ENCODE data around the gene NTN3. TPM values are rescaled to one million over a fixed set of nuclear protein-coding genes. Genes with fewer than 3 reads are reported as not detected.
"Not testable (repeated sequence)": the region's sequence is repeated elsewhere in the genome, so short reads cannot be mapped to it uniquely, and the experiment has no call there.

The NTN3 gene
- polyA plus RNA-seq (ENCODE audit: insufficient read length): 2.3 TPM
- long read RNA-seq, donor 1, partial matches to known transcripts: 0 of 1 reads
- long read RNA-seq, donor 1, other reads (novel, unspliced or antisense): 0 of 1 reads
- long read RNA-seq, donor 2: 0 reads
- long read RNA-seq, donor 3: 0 reads
- long read RNA-seq, donor 4: 0 reads
- long read RNA-seq, donor 5: 0 reads
- long read RNA-seq, donor 6: 0 reads
- long read RNA-seq, donor 7: 0 reads
- long read RNA-seq, donor 8, partial matches to known transcripts: 0 of 3 reads
- long read RNA-seq, donor 8, other reads (novel, unspliced or antisense): 0 of 3 reads

DNA sequence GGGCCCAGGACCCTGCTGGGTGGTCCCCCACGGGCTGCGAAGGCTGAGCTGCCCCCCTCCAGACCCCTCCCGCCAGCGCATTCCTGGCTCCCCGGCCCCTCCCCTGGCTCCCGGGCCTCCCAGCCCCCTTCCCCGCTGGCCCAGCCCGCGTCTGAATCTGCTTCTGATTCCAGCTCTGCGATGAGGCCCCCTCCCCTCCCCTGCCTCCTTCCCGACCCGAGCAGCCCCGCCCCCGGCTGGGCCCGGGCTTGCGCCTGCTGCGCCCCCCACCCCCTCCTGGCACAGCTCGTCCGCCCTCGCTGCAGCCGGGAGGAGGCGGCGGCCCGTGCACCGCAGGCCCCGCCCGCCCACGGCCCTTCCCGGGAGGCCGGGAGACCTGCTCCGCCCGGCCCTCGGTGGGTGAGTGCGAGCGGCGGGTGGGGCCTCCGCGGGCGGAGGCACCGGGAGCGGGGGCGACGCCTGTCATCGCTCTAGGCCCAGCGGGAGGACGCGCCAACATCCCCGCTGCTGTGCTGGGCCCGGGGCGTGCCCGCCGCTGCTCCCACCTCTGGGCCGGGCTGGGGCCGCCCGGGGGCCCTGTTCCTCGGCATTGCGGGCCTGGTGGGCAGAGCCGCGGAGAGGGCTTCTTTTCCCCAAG lies at the start of gene NTN3:
Gene NTN3 (plus strand): TSS at position 282 of the 637 bp plus-strand sequence. CDS start 405 bp downstream, outside the sequence.
- DNase-seq: no peak

DNA sequence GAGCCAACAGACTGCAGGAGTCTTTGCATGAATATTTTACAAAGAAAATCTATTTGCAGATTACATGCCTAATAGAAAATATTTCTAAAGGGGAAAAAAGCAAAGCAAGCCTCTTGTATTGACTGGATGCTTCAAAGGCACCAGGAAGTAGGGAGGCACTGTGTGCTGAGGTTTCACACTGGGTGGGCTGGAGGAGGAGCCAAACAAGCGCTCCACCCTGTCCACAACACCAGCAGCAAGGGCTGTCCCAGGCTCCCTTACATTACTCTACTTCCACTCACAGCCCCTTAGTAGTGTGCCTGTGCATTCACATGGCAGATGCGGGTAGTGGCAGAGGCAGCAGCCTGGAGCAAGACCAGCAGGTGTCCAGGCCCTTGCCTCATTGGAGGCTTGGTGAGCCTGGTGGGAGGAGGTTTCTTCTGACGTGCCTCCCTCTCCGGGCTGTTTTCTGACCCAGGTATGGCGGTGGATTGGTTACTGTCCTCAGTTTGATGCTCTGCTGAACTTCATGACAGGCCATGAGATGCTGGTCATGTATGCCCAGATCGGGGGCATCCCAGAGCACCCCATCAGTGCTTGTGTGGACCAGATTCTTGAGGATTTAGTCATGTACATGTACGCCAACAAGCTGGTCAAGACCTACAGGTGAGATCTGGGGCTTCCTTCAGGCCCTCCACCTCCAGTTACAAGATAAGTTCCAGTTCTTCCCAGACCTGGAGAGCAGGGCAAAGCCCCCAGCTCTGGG lies 48.8 kb upstream of the NTN3 start:
- DNase-seq: no peak

DNA sequence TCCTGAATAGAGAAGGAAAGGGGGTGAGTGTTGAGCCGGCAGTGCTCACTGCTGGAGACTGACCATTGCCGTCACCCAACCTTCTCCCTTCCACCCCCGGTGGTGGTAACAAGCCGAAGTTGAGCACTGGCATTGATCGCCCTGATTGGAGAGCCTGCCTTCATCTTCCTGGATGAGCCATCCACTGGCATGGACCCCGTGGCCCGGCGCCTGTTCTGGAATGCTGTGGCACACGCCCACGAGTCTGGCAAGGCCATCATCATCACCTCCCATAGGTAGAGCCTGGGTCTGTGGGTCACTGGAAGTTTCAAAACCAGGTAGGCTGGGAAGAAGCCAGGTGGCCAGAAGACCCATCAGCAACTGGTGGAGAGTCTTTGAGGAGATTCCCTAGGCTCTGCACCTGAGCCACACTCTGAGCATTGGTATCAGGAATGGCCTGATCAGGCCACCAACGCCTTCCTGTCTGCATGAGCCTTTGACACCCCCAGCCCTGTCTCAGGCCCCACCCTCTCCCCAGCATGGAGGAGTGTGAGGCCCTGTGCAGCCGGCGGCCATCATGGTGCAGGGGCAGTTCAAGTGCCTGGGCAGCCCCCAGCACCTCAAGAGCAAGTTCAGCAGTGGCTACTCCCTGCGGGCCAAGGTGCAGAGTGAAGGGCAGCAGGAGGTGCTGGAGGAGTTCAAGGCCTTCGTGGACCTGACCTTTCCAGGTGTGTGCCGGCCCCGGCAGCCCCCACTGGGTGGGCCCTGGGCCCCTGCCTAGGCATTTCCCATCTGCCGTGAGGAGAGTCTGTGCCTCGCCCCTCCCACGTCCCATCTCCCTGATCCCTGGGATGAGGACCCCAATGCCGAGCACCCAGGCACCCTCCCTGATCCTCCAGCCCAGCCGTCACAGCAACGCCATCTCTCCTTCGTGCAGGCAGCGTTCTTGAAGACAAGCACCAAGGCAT lies 46.8 kb upstream of the NTN3 start:
- DNase-seq: no peak

DNA sequence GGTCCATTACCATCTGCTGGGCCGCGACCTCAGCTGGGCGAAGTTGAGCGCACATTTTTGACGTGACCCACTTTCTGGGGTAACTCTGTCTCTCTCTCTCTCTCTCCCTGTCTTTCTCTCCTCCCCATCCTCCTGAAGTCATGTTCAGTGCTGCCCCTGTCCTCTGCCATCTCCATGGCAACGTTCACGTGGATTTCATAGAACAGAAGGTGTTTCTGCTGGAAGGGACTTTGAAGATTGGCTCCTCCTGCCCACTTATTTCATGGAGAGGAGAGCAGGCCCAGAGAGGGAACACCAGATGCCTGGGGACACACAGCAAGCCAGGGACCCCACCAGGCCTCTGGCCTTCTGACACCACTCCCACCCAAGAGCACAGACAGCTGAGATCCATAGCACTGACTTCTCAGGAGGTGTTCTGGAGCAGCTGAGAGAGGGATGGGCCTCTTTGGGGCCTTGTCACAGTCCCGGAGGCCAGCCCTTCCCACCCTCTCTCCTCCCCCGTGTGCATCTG lies 46.0 kb upstream of the NTN3 start:
- no peak for DNase-seq

DNA sequence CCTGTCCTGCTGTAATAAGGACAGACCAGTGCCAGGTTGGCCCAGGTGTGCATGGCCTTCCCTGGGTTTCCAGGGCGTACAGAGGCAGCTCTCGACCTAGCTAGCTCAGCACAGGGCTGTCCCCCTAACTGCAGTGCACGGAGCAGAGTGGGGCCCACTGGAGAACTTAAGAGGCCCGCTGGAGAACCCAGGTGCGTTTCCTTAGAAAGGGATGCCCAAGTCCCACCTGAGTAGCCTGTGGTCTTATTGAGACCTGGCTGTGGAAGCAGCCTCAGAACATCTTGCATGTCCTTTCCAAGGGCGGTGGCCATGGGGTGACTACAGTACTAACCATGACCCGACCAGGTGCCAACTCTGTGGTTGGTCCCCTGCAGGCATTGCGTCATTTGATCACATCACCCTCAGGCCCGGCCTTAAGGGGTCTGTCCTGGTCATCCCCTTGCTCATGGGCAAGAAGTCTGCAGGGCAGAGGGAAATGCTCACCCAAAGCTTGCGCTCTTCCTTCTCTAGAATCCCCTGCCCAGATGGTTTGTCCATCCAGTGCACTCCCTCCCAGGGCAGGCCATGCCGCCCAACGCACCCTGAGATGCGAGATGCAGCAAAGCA lies 45.2 kb upstream of the NTN3 start:
- no peak for DNase-seq

DNA sequence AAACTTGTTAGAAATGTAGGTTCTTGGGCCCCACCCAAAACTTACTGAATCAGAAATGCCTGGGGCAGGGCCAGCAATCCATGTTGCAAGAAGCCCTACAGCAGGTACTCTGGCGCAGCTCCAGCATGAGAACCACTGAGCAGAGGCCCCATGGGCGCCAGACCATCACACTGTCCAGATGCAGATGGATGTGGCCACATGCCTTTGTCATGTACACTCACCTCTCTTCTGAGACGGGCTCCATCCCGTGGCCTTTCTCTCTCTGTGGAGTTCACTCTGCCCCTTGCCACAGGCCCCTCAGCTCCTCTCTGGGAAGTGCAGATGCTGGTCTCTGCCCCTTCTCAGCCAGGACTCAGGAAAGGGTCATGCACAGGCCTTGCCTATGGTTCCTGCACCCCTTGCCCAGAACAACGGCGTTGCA lies 44.1 kb upstream of the NTN3 start:
- no peak for DNase-seq

DNA sequence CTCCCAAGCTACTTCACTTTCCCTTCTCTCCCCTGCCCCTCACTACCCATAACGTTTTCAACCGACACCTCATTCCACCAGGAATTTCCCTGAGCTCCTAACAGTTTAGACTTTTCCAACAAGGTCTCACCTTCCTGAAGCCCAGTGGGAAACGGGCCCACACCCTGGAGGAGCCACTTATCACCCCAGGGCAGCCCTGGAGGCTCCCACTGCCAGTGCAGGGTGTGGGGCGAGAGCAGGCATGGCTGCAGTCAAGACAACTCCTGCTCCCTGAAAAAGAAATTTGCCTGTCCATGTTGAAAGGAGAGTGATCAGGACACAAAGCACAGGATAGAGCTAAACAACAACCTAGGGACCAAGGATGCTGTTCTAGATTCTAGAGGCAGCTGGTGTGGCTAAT lies 43.6 kb upstream of the NTN3 start:
- DNase-seq: no peak

DNA sequence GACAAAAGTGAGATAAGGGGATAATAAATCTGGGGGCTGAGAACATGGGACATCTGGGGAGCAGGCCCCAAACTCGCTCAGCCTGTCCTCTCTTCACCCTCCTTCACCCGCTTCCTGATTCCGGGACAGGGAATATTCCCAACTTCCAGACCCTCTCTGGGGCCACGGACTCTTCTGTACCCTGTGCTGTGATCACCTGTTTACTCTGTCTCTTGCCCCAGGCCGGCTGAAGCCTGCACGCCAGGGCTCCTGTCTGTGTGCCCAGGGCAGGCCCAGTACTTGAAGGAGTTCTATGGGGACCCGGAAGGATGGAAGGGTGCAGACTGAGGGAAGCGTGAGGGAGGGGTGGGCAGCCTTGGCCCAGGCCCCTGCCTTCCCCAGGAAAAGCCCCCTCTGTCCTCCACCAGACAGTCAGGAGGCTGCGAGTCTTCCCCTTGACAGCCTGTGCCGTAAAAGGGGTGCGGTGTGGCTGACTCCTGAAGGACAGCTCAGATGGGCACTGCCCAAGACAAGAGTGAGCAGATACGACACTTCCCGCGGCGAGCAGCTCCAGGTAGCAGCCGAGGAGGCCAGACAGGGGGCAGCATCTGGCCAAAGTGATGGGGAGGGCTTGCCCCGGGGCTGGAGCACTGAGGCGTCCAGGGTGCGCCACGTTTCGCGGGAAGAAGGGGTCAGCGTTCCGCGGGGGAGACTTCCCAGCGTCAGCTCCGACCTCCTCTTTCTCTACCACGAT lies 42.9 kb upstream of the NTN3 start:
- peak; percentile 35 for DNase-seq

DNA sequence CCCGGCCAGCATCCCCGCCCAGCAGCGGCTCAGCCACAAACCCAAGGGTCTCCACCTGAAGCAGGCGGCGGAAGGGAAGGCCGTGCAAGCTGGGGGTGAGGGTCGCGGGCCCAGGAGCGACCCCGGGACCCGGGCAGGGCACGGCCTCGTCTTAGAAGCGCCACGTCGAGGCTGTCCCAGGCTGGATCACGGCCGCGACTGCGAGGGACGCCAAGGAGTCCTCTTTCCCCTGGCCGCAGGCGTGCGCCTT lies 42.4 kb upstream of the NTN3 start:
- no peak for DNase-seq

DNA sequence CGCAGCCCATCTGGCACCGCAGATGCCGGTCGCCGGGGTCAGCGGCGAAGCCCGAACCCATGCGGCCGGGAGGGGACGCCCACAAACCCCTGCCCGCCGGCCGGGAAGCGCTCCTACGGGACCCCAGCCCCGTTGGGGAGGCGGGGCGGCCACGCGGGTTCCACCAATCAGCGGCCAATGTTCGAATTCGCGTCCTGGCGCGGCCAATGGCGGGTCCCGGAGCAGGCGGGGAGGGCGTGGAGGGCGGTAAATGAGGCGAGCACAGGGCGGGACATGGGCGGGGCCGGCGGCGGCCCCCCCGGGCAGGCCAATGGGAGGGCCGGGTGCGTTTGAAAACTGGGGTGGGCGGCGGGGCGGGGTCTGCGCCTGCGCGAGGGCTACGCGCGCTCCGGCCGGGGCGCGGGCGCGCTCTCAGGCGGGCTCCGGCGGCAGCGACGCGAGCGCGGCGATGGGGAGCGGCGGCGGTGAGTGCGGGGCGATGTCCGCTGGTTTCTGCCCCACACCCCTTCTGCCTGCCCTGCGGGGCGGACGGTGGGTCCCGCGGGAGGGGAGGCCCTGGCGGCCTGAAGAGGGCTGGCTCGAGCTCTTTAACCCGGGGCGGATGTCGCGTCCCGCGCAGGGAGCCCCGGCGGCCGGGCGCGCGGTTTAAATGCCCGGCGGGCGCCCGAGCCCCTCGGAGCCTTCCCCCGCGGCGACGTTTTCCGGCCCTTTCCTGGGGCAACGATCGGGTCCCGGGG lies 41.9 kb upstream of the NTN3 start, which contains the start of gene CCNF:
Gene CCNF (plus strand): TSS at position 414 of the 737 bp plus-strand sequence. CDS start 35 bp downstream, at position 449.
- DNase-seq: peak; percentile 95

DNA sequence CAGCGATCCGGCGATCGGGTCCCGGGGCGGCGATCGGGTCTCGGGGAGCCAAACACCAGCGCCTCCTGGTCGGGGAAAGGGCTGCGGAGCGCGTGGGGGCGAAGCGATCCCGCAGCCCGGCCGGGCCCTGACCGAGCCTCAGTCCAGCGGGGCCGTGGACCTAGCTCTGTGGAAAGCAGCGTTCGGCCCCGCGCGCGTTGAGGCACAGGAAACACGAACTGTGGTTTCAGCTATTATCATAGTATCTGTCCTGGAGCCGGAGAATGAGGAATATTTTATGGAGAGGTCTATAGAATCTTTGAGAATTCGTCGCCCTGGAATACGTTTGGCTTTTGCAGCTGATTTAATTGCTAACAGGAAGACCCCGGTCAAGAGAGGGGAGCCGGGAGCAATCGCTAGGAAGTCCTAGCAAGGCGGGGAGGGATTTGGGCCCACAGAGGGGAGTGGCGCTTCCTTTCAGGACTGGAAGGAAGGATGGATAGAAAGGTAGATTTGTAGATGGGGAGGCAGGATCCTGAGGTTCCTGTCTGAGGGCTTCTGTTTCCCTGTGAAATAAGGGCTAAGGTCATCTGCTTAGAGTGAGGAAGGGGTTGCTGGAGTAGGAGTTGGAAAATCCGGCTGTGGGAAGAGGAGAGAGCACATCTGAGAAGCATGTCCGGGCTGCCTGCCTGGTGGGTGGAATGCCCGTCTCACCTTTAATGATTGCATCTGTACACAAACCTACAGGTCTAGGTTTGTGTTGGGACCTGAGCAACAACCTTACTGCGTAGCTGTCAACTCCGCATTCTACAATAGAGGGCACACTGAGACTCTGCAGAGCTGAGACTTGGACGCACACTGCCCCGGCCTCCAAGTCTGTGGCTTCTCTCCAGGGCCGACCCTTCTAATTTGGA lies 41.1 kb upstream of the NTN3 start:
- no peak for DNase-seq

DNA sequence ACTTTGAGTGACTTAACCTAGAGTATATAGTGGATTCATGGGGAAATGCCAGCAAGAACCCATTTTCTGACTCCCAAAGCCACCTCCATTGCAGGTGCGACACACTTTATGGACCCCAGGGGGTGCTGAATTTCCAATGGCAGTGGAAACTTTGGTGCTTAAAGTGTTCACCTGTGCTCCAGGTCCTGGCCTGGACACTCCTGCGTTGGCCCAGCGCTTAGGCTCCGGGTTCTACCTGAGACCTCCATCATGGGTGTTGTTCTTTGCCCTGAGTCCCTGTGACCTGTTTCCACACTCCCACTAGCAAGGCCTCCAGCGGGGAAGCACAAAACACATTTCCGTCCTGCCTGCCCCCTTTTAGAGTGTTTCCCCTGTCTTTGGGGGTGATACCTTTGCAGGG lies 38.8 kb upstream of the NTN3 start:
- no peak for DNase-seq

DNA sequence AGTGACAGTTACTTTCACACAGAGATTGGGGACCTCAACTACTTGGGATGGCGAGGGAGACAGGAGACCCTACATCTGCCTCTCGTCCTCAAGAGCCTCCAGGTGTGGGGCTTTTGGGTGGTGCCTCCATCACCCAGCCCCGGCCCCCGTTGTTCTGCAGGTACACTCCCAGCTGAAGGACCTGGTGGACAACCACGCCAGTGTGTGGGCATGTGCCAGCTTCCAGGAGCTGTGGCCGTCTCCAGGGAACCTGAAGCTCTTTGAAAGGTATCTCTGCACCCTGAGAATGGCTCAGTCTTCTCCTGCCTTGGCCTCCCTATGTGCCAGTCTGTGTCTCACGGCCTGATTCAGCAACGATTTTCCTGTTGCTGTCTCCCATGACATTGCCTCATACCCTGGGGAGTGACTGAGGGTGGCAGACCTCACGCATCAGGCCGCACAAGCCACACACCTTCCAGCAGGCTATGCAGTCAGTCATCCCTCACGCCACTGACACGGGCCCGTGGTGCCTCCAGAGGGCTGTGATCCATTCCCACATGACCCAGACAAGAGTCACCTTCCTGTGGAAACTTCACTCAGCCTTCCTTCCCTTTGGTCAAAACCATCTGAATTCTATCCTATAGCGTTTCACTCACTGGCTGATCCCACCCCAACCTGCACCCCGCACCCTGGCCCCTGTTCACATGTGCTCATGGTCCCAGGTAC lies 38.1 kb upstream of the NTN3 start:
- no peak for DNase-seq

DNA sequence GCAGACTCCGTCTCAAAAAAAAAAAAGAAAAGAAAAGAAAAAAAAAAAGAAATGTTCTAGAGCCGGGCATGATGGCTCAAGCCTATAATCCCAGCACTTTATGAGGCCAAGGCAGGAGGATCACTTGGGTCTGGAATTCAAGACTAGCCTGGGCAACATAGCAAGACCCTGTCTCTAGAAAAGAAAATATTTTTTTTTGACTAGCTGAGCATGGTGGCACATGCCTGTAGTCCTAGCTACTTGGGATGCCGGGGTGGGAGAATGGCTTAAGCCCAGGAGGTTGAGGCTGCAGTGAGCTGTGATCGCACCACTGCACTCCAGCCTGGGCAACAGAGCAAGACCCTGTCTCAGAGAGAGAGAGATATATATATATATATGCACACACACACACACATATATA lies 35.9 kb upstream of the NTN3 start:
- DNase-seq: not testable (repeated sequence)

DNA sequence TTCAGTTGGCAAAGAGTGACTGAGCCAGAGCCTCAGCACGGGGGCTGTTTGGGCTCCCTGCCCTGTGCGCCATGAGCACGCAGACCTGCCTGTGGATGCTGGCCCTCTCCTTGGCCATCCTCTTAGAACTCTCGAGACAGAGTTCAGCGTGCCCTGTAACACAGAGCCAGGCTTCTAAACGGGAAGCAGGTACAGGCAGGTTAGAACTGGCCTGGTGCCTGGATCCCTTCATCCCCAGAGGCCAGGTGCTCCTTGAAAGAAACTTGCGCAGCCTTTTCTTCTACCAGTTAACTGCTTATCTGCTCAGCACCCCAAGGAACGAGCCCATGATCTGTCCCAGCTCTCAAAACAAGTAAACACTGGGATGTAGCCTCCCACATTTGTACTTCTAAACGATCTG lies 35.0 kb upstream of the NTN3 start:
- DNase-seq: no peak

DNA sequence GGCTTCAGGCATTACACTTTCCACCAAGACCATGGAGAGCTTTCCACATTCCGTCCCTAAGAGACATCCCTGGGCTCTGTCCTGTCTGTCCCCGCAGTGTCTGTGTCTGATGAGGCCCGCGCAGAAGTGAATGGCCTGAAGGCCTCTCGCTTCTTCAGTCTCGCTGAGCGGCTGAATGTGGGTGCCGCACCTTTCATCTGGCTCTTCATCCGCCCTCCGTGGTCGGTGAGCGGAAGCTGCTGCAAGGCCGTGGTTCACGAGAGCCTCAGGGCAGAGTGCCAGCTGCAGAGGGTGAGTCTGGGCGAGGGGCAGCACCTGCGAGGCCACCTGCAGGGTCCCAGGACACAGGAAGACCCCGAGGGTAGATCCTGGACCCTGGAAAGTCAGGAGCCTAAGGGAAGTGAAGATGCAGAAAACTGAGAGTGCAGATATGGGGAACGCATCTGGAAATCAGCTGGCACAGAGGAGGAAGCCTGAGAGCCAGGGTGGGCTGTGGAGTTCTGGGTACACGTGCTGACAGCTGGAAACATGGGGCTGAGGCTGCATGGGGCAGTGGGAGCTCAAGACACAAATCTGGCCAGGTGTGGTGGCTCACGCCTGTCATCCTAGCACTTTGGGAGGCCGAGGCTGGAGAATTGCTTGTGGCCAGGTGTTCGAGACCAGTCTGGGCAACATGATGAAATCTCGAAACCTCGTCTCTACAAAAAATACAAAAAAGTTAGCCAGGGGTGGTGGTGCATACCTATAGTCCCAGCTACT lies 33.9 kb upstream of the NTN3 start:
- DNase-seq: no peak

DNA sequence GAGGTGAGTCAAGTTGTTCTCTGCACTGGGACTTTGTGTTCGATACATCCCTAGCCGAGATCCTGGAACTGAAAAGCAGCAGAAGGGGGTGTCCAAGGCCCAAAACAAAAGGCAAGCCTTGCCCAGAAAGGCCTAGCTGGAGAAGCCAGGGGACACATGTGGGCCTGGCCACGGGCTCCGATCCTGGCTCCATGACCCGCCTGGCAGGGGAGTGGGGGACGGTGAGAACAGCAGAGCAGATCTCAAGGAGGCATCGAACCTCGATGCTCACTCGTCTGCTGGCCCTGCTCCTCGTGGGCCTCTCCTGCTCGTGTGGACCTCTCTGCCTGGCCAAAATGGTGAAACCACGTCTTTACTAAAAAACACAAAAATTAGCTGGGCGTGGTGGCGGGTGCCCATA lies 33.0 kb upstream of the NTN3 start:
- DNase-seq: no peak

DNA sequence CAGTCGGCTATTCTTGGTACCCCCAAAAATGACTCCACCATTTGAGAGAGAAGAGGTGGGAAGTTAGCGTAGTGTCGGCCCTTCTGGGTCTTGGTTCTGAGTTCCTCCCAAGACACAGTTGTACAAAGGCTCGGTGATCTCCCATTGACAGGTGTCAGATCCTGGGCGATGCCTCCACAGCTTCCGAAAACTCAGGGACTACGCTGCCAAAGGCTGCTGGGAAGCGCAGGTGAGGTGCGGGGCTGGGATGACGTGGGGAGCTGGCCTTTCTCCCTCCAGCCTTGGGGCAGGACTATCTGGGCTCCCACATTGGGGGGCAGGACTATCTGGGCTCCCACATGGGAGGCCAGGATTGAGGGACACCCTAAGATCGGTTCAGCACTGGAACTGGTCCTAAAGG lies 31.5 kb upstream of the NTN3 start:
- no peak for DNase-seq
